ENCODE data around the gene EDAR. TPM values are rescaled to one million over a fixed set of nuclear protein-coding genes. Genes with fewer than 3 reads are reported as not detected.

Gene EDAR
- total RNA-seq, 1 donor from 2014 or later = not detected

DNA sequence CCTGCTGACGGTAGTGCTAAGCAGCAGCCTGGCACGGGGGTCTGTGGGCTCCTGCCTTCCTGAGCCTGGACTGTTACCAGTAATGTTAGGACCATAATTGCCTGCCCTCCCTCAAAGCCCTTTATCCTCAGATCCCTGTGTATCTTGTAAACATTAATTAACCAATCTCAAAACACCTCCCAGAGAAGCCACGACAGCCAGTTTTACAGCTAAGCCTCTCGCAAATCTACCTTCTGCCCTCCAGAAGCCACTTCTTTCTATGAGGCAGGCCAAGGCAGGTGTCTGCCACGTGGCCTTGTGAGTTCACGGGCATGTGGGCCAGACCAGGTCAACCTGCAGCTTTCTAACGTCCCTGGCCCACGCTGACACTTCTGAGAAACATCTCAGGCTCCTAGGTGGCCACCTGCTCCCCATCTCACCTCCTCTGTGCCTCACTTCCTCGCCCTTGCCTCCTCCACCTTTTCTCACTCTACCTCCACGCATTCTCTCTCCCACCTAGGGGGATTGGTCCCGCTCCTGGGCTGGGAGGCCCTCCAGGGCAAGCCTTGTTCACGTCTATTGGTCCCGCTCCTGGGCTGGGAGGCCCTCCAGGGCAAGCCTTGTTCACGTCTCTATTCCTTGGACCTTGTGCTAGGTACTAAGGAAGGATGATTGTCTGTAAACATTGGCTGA lies 64.3 kb downstream of the EDAR start:
- no peak for DNase-seq
- no peaks in the 10 kb centered on the region for H3K36me3 Mint-ChIP-seq (ENCODE audit: unreplicated experiment)
- TF ChIP-seq, protein P1, sequence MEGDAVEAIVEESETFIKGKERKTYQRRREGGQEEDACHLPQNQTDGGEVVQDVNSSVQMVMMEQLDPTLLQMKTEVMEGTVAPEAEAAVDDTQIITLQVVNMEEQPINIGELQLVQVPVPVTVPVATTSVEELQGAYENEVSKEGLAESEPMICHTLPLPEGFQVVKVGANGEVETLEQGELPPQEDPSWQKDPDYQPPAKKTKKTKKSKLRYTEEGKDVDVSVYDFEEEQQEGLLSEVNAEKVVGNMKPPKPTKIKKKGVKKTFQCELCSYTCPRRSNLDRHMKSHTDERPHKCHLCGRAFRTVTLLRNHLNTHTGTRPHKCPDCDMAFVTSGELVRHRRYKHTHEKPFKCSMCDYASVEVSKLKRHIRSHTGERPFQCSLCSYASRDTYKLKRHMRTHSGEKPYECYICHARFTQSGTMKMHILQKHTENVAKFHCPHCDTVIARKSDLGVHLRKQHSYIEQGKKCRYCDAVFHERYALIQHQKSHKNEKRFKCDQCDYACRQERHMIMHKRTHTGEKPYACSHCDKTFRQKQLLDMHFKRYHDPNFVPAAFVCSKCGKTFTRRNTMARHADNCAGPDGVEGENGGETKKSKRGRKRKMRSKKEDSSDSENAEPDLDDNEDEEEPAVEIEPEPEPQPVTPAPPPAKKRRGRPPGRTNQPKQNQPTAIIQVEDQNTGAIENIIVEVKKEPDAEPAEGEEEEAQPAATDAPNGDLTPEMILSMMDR (IDR thresholded peaks at IDR 0.05; ENCODE audit: partially characterized antibody, unreplicated experiment) = no peak
- H3K27me3 Mint-ChIP-seq (ENCODE audit: unreplicated experiment) = peaks cover 5% of the 10 kb centered on the region
- no peak overlapping the region for H3K4me3 Mint-ChIP-seq (ENCODE audit: unreplicated experiment)
- H3K9me3 Mint-ChIP-seq (ENCODE audit: unreplicated experiment) = peaks cover 5% of the 10 kb centered on the region
- peaks cover 3% of the 10 kb centered on the region for H3K4me1 Mint-ChIP-seq (ENCODE audit: low read depth, unreplicated experiment)
- H3K27ac Mint-ChIP-seq (ENCODE audit: unreplicated experiment) = peak overlapping the region; percentile 43

DNA sequence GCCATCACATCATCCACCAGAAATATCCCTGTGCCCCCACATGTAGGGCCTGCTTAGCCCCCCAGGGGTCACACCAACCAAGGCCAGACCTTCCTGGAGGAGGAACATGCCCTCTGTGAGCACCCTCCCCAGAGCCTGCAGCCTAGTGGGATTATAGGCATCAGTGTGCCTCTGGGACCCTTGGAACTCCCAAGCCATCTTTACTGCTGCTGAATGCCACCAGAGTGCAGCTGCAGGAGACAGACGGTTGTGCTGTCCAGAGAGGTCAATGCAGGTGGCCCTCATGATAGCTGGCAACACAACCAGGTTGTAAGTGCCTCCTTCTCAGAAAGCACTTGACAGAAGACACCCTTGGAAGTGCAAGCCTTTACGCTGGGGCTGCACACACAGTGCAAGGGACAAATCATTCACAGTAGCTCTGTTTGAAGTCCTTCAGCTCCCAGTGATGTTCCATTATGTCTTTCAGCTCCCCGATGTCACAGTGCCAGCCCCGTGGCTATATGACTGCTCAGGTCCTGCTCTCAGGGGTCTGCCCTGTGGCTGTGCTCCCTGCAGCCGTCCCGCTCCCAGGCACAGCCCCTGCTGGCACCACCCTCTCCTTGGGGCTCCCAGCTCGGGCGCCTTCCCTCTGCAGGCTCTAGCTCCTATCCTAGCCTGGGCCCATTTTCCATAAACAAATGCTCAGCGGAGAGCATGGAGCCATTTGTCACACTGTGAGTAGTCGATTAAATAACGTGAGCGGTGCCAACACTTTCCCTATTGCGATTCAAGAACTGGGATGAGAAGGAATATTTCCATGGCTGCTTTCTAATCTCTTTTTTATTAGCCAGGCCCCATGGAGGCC lies 65.1 kb downstream of the EDAR start:
- H3K36me3 Mint-ChIP-seq (ENCODE audit: unreplicated experiment) = no peaks in the 10 kb centered on the region
- peaks cover 5% of the 10 kb centered on the region for H3K9me3 Mint-ChIP-seq (ENCODE audit: unreplicated experiment)
- H3K27me3 Mint-ChIP-seq (ENCODE audit: unreplicated experiment) = peaks cover 5% of the 10 kb centered on the region
- H3K27ac Mint-ChIP-seq (ENCODE audit: unreplicated experiment) = no peak overlapping the region
- DNase-seq = no peak
- peaks cover 3% of the 10 kb centered on the region for H3K4me1 Mint-ChIP-seq (ENCODE audit: low read depth, unreplicated experiment)
- TF ChIP-seq, protein P1 (IDR thresholded peaks at IDR 0.05; ENCODE audit: partially characterized antibody, unreplicated experiment) = no peak
- H3K4me3 Mint-ChIP-seq (ENCODE audit: unreplicated experiment) = no peak overlapping the region

DNA sequence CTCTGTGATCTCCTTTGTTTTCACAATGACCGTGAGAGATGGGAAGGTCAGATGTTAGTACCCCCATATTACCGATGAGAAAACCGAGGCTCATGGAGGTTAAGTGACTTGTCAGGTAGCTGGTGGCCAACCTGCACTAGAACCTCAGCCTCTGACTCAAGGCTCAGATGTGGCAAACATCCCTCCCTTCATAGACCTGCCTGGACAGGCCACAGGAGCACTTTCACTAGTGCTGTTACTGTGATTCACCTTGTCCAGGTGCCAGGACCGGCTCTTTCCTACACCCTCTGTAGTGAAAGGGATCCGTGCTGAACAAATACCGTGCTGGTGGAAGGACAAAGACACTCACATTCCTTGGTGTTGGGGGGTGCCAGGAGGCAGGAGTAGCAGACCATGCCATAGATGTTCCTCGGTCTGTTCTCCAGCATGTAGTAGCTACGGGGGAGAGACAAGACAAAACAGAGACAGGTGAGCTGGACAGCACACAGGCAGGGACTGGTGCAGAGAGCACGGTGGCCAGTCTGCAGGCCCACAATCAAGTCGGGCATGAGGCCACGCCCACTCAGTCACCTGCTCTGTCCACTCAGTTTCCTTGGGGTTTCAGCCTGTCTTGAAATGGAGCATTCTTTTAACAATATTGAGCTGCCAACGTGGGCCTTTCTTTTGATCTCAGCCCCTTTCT lies 65.9 kb downstream of the EDAR start:
- Mint-ChIP-seq H3K27ac (ENCODE audit: unreplicated experiment) (no peak overlapping the region), H3K27me3 (ENCODE audit: unreplicated experiment) (peaks cover 5% of the 10 kb centered on the region), H3K4me3 (ENCODE audit: unreplicated experiment) (no peak overlapping the region), H3K36me3 (ENCODE audit: unreplicated experiment) (no peaks in the 10 kb centered on the region), H3K9me3 (ENCODE audit: unreplicated experiment) (peaks cover 2% of the 10 kb centered on the region), H3K4me1 (ENCODE audit: low read depth, unreplicated experiment) (peaks cover 3% of the 10 kb centered on the region)
- TF ChIP-seq, protein P1 (IDR thresholded peaks at IDR 0.05; ENCODE audit: partially characterized antibody, unreplicated experiment) = no peak
- DNase-seq = no peak

DNA sequence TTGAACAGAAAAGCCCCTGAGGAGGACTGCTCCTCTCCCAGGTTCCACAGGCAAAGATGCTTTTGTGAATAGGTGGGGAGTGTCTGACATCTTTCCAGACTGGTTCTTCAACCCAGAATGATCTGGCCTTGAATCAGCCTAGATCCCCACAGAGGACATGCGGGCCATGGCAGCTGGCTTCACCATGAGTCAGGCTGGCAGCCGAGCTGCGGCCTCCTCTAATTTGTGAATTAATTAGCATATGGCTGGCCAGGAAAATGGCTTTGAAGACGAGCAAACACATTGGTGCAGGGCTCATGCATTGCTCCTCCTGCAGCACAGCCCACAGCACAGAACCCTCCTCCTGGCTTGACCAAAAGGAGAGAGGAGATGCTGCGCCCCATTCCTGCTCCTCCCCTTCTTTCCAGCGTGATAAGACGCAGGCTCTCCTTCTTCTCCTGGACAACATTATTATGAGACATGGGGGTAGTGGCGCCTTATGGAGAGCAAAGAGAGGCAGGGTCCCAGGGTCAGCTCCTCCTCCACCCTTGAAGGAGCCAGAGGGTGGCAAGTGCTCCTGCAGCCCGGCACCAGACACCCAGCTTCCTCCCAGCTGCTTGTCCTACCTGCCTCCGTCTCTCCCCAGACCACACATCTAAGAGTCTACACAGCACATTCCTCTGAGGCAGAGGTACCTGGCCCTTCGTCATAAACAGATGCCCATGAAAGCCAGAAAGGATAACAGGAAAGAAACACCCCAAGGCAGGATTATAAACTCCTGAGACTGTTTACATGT lies 66.7 kb downstream of the EDAR start:
- H3K9me3 Mint-ChIP-seq (ENCODE audit: unreplicated experiment) = peaks cover 2% of the 10 kb centered on the region
- no peak for DNase-seq
- H3K4me3 Mint-ChIP-seq (ENCODE audit: unreplicated experiment) = no peak overlapping the region
- TF ChIP-seq, protein P1 (IDR thresholded peaks at IDR 0.05; ENCODE audit: partially characterized antibody, unreplicated experiment) = no peak
- peaks cover 3% of the 10 kb centered on the region for H3K4me1 Mint-ChIP-seq (ENCODE audit: low read depth, unreplicated experiment)
- no peak overlapping the region for H3K27ac Mint-ChIP-seq (ENCODE audit: unreplicated experiment)
- H3K36me3 Mint-ChIP-seq (ENCODE audit: unreplicated experiment) = no peaks in the 10 kb centered on the region
- peaks cover 5% of the 10 kb centered on the region for H3K27me3 Mint-ChIP-seq (ENCODE audit: unreplicated experiment)

Measured in glutamatergic neuron (in vitro differentiated cells).